HepG2 (cell line): ENCODE results near the gene UBAP1L. TPM values are rescaled to one million over a fixed set of nuclear protein-coding genes. Genes with fewer than 3 reads are reported as not detected.

Experiments
- ATAD3A ChIP-seq: sonication (generic); formaldehyde crosslinking; IDR thresholded peaks from 2 replicates; pipeline ENCODE4 v1.4.0; 2020; ENCODE audit warnings: missing genetic modification reagents
- DNMT3B ChIP-seq: conservative IDR thresholded peaks from 2 replicates; pipeline ENCODE4 v1.6.1; 2016; ENCODE audit warnings: missing biosample characterization, control low read depth
- EP300 ChIP-seq, 3 experiments: sonication (generic) in 1 of 3; formaldehyde crosslinking in 1 of 3; IDR thresholded peaks; 2 replicates each; pipeline versions ENCODE4 v1.5.1 to v1.6.1; 2011 to 2020; ENCODE audit warnings: low read depth in 2 of 3, low read length in 2 of 3, borderline replicate concordance in 1 of 3, improper control_type of control experiment in 1 of 3, mild to moderate bottlenecking in 1 of 3, missing genetic modification reagents in 1 of 3, moderate library complexity in 1 of 3
- FOXA3 ChIP-seq: IDR thresholded peaks from 2 replicates; pipeline ENCODE4 v1.6.1; 2016; ENCODE audit warnings: missing genetic modification reagents, missing compliant biosample characterization
- GABPB1 ChIP-seq: IDR thresholded peaks from 2 replicates; pipeline ENCODE4 v1.6.1; 2016; ENCODE audit warnings: mild to moderate bottlenecking, missing genetic modification reagents, moderate library complexity, missing compliant biosample characterization
- GLI4 ChIP-seq: sonication (generic); formaldehyde crosslinking; IDR thresholded peaks from 2 replicates; pipeline ENCODE4 v1.5.1; 2020; ENCODE audit warnings: missing genetic modification reagents, mild to moderate bottlenecking, moderate library complexity, borderline replicate concordance
- GZF1 ChIP-seq: sonication (generic); formaldehyde crosslinking; IDR thresholded peaks from 2 replicates; pipeline ENCODE4 v1.5.1; 2020; ENCODE audit warnings: mild to moderate bottlenecking, missing genetic modification reagents
- HNF1B ChIP-seq: sonication (generic); formaldehyde crosslinking; IDR thresholded peaks from 2 replicates; pipeline ENCODE4 v1.5.1; 2020; ENCODE audit warnings: mild to moderate bottlenecking, moderate library complexity, missing genetic modification reagents
- HNRNPL ChIP-seq: fragments of 200-400 bp; formaldehyde crosslinking; IDR thresholded peaks from 2 replicates; pipeline ENCODE4 v1.6.1; 2017; ENCODE audit warnings: mild to moderate bottlenecking, low read depth, low read length
- MED13 ChIP-seq: sonication (generic); formaldehyde crosslinking; IDR thresholded peaks from 2 replicates; pipeline ENCODE4 v1.5.0; 2020; ENCODE audit warnings: missing genetic modification reagents
- MTA3 ChIP-seq: sonication (generic); formaldehyde crosslinking; IDR thresholded peaks from 2 replicates; pipeline ENCODE4 v1.4.0; 2020; ENCODE audit warnings: missing genetic modification reagents
- MYC ChIP-seq: sonication (generic); formaldehyde crosslinking; IDR thresholded peaks from 2 replicates; pipeline ENCODE4 v1.9.0; 2021; ENCODE audit warnings: missing genetic modification reagents, borderline replicate concordance
- NFATC3 ChIP-seq: sonication (generic); formaldehyde crosslinking; IDR thresholded peaks from 2 replicates; pipeline ENCODE4 v1.5.1; 2020; ENCODE audit warnings: mild to moderate bottlenecking, missing genetic modification reagents
- PCBP2 ChIP-seq: fragments of 200-400 bp; formaldehyde crosslinking; optimal IDR thresholded peaks from 2 replicates; pipeline ENCODE3; 2018; ENCODE audit warnings: low read length, low read depth; ENCODE audit not compliant: poor library complexity, severe bottlenecking
- RCOR2 ChIP-seq: IDR thresholded peaks from 2 replicates; pipeline ENCODE4 v1.6.1; 2016; ENCODE audit warnings: missing biosample characterization, missing genetic modification reagents
- TARDBP ChIP-seq: sonication (generic); formaldehyde crosslinking; IDR thresholded peaks from 2 replicates; pipeline ENCODE4 v1.8.0; 2022; ENCODE audit warnings: mild to moderate bottlenecking, missing genetic modification reagents
- TP53 ChIP-seq: sonication (generic); formaldehyde crosslinking; conservative IDR thresholded peaks from 2 replicates; pipeline ENCODE4 v1.4.0; 2020; ENCODE audit warnings: missing genetic modification reagents
- ZBTB25 ChIP-seq: IDR thresholded peaks from 2 replicates; pipeline ENCODE4 v1.6.1; 2018; ENCODE audit warnings: missing genetic modification reagents
- ZBTB42 ChIP-seq: sonication (generic); formaldehyde crosslinking; IDR thresholded peaks from 2 replicates; pipeline ENCODE4 v1.5.0; 2020; ENCODE audit warnings: mild to moderate bottlenecking, missing genetic modification reagents
- ZMYM4 ChIP-seq: sonication (generic); formaldehyde crosslinking; IDR thresholded peaks from 2 replicates; pipeline ENCODE4 v1.8.1; 2023; ENCODE audit warnings: mild to moderate bottlenecking, missing genetic modification reagents
- ZNF383 ChIP-seq: sonication (generic); formaldehyde crosslinking; IDR thresholded peaks from 2 replicates; pipeline ENCODE4 v1.4.0; 2020; ENCODE audit warnings: missing genetic modification reagents, mild to moderate bottlenecking, borderline replicate concordance
- ZNF460 ChIP-seq: sonication (generic); formaldehyde crosslinking; IDR thresholded peaks from 2 replicates; pipeline ENCODE4 v1.5.1; 2020; ENCODE audit warnings: missing genetic modification reagents, mild to moderate bottlenecking, borderline replicate concordance
- ZNF816 ChIP-seq: sonication (generic); formaldehyde crosslinking; IDR thresholded peaks from 2 replicates; pipeline ENCODE4 v1.8.0; 2022; ENCODE audit warnings: missing genetic modification reagents, mild to moderate bottlenecking, borderline replicate concordance
- ZNF83 ChIP-seq: sonication (generic); formaldehyde crosslinking; IDR thresholded peaks from 2 replicates; pipeline ENCODE4 v1.4.0; 2020; ENCODE audit warnings: missing genetic modification reagents, mild to moderate bottlenecking, borderline replicate concordance
- ZNF879 ChIP-seq: sonication (generic); formaldehyde crosslinking; IDR thresholded peaks from 2 replicates; pipeline ENCODE4 v1.8.1; 2023; ENCODE audit warnings: missing genetic modification reagents
- ZSCAN29 ChIP-seq: sonication (generic); formaldehyde crosslinking; conservative IDR thresholded peaks from 2 replicates; pipeline ENCODE4 v1.4.0; 2020; ENCODE audit warnings: mild to moderate bottlenecking, missing genetic modification reagents
- ZSCAN31 ChIP-seq: sonication (generic); formaldehyde crosslinking; IDR thresholded peaks from 2 replicates; pipeline ENCODE4 v1.5.0; 2020; ENCODE audit warnings: low read depth, mild to moderate bottlenecking, missing genetic modification reagents
- ZZZ3 ChIP-seq: sonication (generic); formaldehyde crosslinking; IDR thresholded peaks from 2 replicates; pipeline ENCODE4 v1.4.0; 2020; ENCODE audit warnings: missing genetic modification reagents, mild to moderate bottlenecking, borderline replicate concordance
- polyA plus RNA-seq, 8 experiments: library from polyadenylated mRNA; depleted of rRNA in 3 of 8; stranded (reverse) in 7 of 8; unstranded in 1 of 8; fragments of >200 nt; fragmentation: Illumina TruSeq in 4 of 8; extraction: Trizol in 4 of 8; gene quantifications; 2 replicates each; pipeline versions ENCODE4 v1.2.1 to v1.2.3, GENCODE V29; 2011 to 2016; ENCODE audit warnings: low read depth in 4 of 8, missing spikeins in 1 of 8, mixed read lengths in 1 of 8; ENCODE audit not compliant: insufficient read depth in 1 of 8
- total RNA-seq, 5 experiments: library from RNA; depleted of rRNA; stranded (reverse); fragments of >200 nt; fragmentation: Illumina TruSeq; extraction: Trizol; gene quantifications; 2 replicates each; pipeline ENCODE4 v1.2.3, GENCODE V29; 2016; ENCODE audit warnings: low read depth in 1 of 5

UBAP1L gene
- total and polyA plus RNA-seq, 2 of the 13 experiments (the other 11 are each of a cell fraction or from before 2014, with no cell fraction given): 0.86 to 1.4 TPM

- 0 out of 2 replicates have a peak, but pooled peaks have one; percentile 71 for TF ChIP-seq NFATC3
- TF ChIP-seq MED13 (CRISPR knock-in tag): peak; percentile 26; the same call in 1 of the 2 replicates
- TF ChIP-seq ZBTB25 (CRISPR knock-in tag): peak; percentile 49; the same call in 1 of the 2 replicates
- no peak for TF ChIP-seq ATAD3A (CRISPR knock-in tag)
- TF ChIP-seq HNRNPL: no peak
- no peak for TF ChIP-seq ZNF383 (CRISPR knock-in tag)
- TF ChIP-seq ZNF816: no peak
- peak; percentile 27 to 87; a peak in 2 of 4 replicates for TF ChIP-seq EP300 (IDR thresholded peaks at IDR 0.05; ENCODE audit: low read depth in 2 of 2, low read length in 2 of 2)
- peak; percentile 85 for TF ChIP-seq EP300 (CRISPR knock-in tag; IDR thresholded peaks at IDR 0.05; ENCODE audit: borderline replicate concordance)
- TF ChIP-seq ZBTB42 (CRISPR knock-in tag): no peak; the same call in 1 of the 2 replicates
- TF ChIP-seq GZF1 (CRISPR knock-in tag): no peak
- no peak for TF ChIP-seq ZNF460 (CRISPR knock-in tag)
- TF ChIP-seq ZZZ3 (CRISPR knock-in tag): peak; percentile 53; the same call in 1 of the 2 replicates
- TF ChIP-seq GLI4: no peak
- no peak for TF ChIP-seq DNMT3B (CRISPR knock-in tag)
- TF ChIP-seq GABPB1 (CRISPR knock-in tag): peak; percentile 50; the same call in 1 of the 2 replicates
- no peak for TF ChIP-seq PCBP2
- TF ChIP-seq TP53 (CRISPR knock-in tag): peak; percentile 48; the same call in 1 of the 2 replicates
- peak; percentile 69; the same call in 1 of the 2 replicates for TF ChIP-seq MYC
- peak; percentile 99 for TF ChIP-seq ZSCAN29
- peak; percentile 62; the same call in 1 of the 2 replicates for TF ChIP-seq ZSCAN31 (CRISPR knock-in tag)
- peak; percentile 91 for TF ChIP-seq FOXA3 (CRISPR knock-in tag)
- peak; percentile 86 for TF ChIP-seq RCOR2 (CRISPR knock-in tag)
- TF ChIP-seq MTA3: no peak
- TF ChIP-seq ZNF879: no peak
- TF ChIP-seq HNF1B (CRISPR knock-in tag): peak; percentile 98
- TF ChIP-seq TARDBP (CRISPR knock-in tag): peak; percentile 71
- peak; percentile 79 for TF ChIP-seq ZMYM4 (CRISPR knock-in tag)
- no peak for TF ChIP-seq ZNF83 (CRISPR knock-in tag)
Measured at GRCh38 chr15:65044724-65045481, 70.1 kb downstream of the UBAP1L start, which contains the start of gene SLC51B (continued).
